Heart right ventricle (tissue), 16 donors: ENCODE measurements around the gene CD200R1L. TPM values are rescaled to one million over a fixed set of nuclear protein-coding genes. Genes with fewer than 3 reads are reported as not detected.

Source experiments
- ATAC-seq, 8 donors: fragments of 200-7000 bp; cut with Tn5 transposase; one replicate each; pipeline ENCODE4 v1.9.1; 2020; ENCODE audit warnings: mild to moderate bottlenecking in 8 of 8, moderate library complexity in 8 of 8, moderate number of reproducible peaks in 1 of 8
- DNase-seq, 2 donors: peaks; one replicate each; pipeline ENCODE4 v3.0.0-alpha.2; 2020
- H3K27ac ChIP-seq, 10 donors: fragments of 200-600 bp; sonication (generic) in 2 of 10; one replicate each; pipeline versions ENCODE4 v1.5.0 to v1.8.0; 2020 to 2022; ENCODE audit warnings: mild to moderate bottlenecking in 3 of 10
- H3K27me3 ChIP-seq, 7 donors: fragments of 200-600 bp; one replicate each; pipeline ENCODE4 v1.8.0; 2021 to 2022; ENCODE audit warnings: mild to moderate bottlenecking in 2 of 7
- H3K36me3 ChIP-seq, 9 donors: fragments of 200-600 bp; sonication (generic) in 1 of 9; one replicate each; pipeline versions ENCODE4 v1.5.0 to v1.8.0; 2020 to 2022; ENCODE audit warnings: mild to moderate bottlenecking in 2 of 9
- H3K4me1 ChIP-seq, 9 donors: fragments of 200-600 bp; sonication (generic) in 1 of 9; one replicate each; pipeline versions ENCODE4 v1.5.0 to v1.8.0; 2020 to 2022; ENCODE audit warnings: mild to moderate bottlenecking in 4 of 9
- H3K4me3 ChIP-seq, 10 donors: fragments of 200-600 bp; sonication (generic) in 2 of 10; one replicate each; pipeline versions ENCODE4 v1.5.0 to v1.8.0; 2020 to 2022; ENCODE audit warnings: mild to moderate bottlenecking in 7 of 10, moderate library complexity in 2 of 10
- H3K9me3 ChIP-seq, 11 donors: fragments of 200-600 bp in 10 of 11; sonication (generic) in 2 of 11; one replicate each; pipeline versions ENCODE4 v1.5.0 to v1.8.0; 2013 to 2022; ENCODE audit warnings: mild to moderate bottlenecking in 2 of 11, control low read depth in 1 of 11, moderate library complexity in 1 of 11
- WGBS, 2 donors: extraction: QIAGEN DNeasy Blood & Tissue Kit; methylation state at CpG; one replicate each; pipeline ENCODE4 v1.1.7; 2013; ENCODE audit warnings: inconsistent platforms in 1 of 2; 5-methylcytosine and 5-hydroxymethylcytosine counted together
- intact Hi-C, 10 donors: fragments of 100-400 bp; cut with DNase I; formaldehyde crosslinking; loops; one replicate each; pipeline versions ENCODE4 v1.11.1 to v1.14.2; 2022
- polyA plus RNA-seq, 2 donors: library from polyadenylated mRNA; stranded (reverse); fragments of 200-250 nt; gene quantifications; one replicate each; pipeline ENCODE4 v1.2.3, GENCODE V29; 2013
- total RNA-seq, 10 donors: library from RNA; stranded (reverse); fragmentation: NEBNext Ultra II Directional in 3 of 10; extraction: Animal tissue kit (Norgen Biotek cat#: 25700) in 3 of 10; gene quantifications; one replicate each; pipeline versions ENCODE4 v1.2.1 to v1.2.4, GENCODE V29; 2021 to 2023
- TF ChIP-seq, protein P1 (sequence below), 9 donors: fragments of 200-600 bp; sonication (generic) in 2 of 9; IDR thresholded peaks; one replicate each; pipeline versions ENCODE4 v1.5.0 to v1.8.0; 2021 to 2022; ENCODE audit warnings: antibody characterized with exemption in 9 of 9, mild to moderate bottlenecking in 5 of 9, moderate library complexity in 1 of 9
- donor health status: Arrhythmogenic right ventricular cardiomyopathy.
- donor health status: ischemic (EF 13 %, LVEDD 7.1; RV severe dilation, severe dysfunction).
- donor health status: healthy with polysubstance abuse.
- donor health status: DM: no; HTN: yes; CAD: no.
- donor health status: DM: no; HTN: no; CAD: no.
- donor health status: ischemic (EF 25% LVEDD 6.9; RV normal size, moderate dysfunction).
- donor health status: ischemic (EF 25% LVEDD 5.7; RV mildly dilated, moderate dysfunction).
- donor health status: healthy.
- donor health status: DM: yes; HTN: yes; CAD: no.
- donor health status: Ischemic cardiomyopathy.
- donor health status: ischemic (EF 35%, LVEDD 5.7; RV mildly dilated, moderate dysfunction).
- donor health status: nonischemic (EF 11% LVEDD 7.7; RV severe dilation, severe dysfunction).
- donor health status: DM: yes; HTN: yes; CAD: no.
- donor health status: PGD.
- donor health status: ischemic (EF 29% LVEDD 5.4; RV normal size, mild dysfunction).
- donor health status: nonischemic (EF 23%, LVEDD 6.1; RV moderate dilation, normal function).

CD200R1L gene
- total and polyA plus RNA-seq, 12 donors = not detected

DNA sequence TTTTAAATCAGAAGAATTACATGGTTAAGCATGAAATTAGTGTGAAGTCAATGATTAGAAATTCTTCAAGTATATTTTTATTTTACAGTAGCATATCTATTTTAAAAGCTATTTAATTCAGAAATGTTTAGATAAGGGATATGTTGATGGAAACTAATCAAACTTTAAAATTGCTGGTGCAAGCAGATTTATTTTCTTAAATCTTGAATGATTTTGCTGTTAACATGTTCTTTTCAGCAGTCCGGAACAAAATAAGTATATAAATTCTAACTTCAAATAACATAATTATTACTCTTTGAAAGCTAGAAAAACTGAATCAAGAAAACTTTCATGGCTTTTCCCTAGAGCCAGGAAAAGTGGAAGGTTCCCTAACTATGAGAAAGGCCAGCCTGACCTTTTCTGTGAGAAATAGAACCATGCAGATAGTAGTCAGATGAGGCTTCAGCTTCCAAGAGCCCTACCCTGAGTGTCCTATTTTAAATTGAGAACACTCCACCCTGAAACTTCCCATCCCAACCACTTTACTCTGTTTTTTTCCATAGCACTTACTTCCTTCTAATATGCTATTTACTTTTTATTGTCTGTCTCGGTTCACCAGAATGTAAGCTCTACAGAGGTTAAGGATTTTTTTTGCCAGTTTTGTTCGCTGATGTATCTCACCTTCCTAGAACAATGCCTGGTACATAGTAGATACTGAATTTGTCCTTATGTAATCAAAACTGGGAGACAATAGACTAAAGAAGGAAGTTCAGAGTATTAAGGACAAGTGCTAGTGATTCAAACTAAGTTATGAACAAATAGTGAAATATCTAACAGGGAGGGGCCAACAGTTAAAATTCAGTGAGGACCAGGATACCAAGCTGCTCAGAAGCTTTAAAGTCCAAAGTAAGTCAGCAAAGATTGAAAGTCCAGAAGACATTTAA, 66.8 kb downstream of the CD200R1L start:
- Histone ChIP-seq H3K4me3 (no peak overlapping the region), H3K36me3 (no peaks in the 10 kb centered on the region), H3K9me3 (no peaks in the 10 kb centered on the region), H3K27me3 (peaks cover 0 to 6% (median 0%) of the 10 kb centered on the region in 7 donors), H3K27ac (peak overlapping the region in 9 of 10 donors; percentile 13 to 83 (median 64)), H3K4me1 (peaks cover 0 to 71% (median 11%) of the 10 kb centered on the region in 9 donors)
- ATAC-seq (peak in 4 of 8 donors; percentile 39 to 56 (median 48)), DNase-seq (no peak)
- TF ChIP-seq, protein P1, sequence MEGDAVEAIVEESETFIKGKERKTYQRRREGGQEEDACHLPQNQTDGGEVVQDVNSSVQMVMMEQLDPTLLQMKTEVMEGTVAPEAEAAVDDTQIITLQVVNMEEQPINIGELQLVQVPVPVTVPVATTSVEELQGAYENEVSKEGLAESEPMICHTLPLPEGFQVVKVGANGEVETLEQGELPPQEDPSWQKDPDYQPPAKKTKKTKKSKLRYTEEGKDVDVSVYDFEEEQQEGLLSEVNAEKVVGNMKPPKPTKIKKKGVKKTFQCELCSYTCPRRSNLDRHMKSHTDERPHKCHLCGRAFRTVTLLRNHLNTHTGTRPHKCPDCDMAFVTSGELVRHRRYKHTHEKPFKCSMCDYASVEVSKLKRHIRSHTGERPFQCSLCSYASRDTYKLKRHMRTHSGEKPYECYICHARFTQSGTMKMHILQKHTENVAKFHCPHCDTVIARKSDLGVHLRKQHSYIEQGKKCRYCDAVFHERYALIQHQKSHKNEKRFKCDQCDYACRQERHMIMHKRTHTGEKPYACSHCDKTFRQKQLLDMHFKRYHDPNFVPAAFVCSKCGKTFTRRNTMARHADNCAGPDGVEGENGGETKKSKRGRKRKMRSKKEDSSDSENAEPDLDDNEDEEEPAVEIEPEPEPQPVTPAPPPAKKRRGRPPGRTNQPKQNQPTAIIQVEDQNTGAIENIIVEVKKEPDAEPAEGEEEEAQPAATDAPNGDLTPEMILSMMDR (IDR thresholded peaks at IDR 0.05) = no peak
- intact Hi-C loops = loop anchor here in 1 of 10 donors (5.0 kb wide), 1 partner anchor 32 kb away; no protein-coding TSS in a partner anchor
- 55 to 68% methylated on average over 3 of the region's 3 CpGs for WGBS, 2 donors

DNA sequence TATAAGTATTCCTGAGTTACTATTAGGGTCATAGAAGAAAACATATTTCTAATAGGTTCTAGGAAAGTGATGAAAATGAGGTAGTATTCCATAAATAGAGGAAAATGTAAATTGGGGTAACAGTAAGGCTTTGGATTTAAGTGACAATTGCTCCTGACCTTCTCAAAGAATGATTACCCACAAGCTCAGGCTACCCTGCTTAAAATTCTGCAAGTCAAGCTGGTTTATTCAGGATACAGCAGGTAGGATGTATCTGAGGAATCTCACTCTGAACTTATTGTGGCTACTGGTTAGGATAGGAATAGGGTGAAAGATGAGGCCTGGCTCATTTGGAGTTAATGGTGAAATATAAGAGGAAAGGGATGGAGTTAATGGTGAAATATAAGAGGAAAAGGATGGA, 67.7 kb downstream of the CD200R1L start:
- TF ChIP-seq, protein P1 (IDR thresholded peaks at IDR 0.05) = no peak
- H3K27ac ChIP-seq = peak overlapping the region in 9 of 10 donors; percentile 8 to 83 (median 64)
- no peaks in the 10 kb centered on the region for H3K36me3 ChIP-seq
- peaks cover 0 to 79% (median 11%) of the 10 kb centered on the region in 9 donors for H3K4me1 ChIP-seq
- no peak for ATAC-seq
- no peak overlapping the region for H3K4me3 ChIP-seq
- no peaks in the 10 kb centered on the region for H3K9me3 ChIP-seq
- intact Hi-C loops = loop anchor here in 1 of 10 donors (5.0 kb wide), 1 partner anchor 33 kb away; no protein-coding TSS in a partner anchor
- peaks cover 0 to 6% (median 0%) of the 10 kb centered on the region in 7 donors for H3K27me3 ChIP-seq
- DNase-seq = no peak

DNA sequence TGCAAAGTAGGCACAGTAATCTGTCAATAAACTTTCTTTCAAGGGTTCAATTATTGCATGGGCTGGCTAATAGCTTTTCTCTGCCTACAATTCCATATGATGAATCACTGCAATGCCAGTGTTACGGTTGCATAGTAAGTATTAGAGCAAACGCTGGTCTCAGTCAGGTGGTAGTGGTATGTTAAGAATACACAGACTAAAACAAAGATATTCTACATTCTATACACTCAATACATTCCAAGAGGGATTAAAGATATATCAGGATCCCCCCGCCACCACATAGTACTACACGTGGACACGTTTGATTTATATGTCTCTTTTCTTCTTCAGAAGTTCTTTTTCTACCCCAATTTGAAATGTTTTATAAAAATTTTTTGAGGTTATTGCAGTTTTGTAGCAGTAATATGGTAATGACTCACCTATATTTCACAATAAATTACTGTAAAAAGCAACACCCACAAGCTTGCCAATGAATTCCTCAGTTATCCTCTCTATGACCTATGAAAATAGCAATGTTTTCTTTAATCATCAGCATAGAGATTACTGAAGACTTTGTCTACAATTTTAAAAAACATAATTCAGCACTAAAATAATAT, 68.2 kb downstream of the CD200R1L start:
- peak overlapping the region in 7 of 10 donors; percentile 18 to 83 (median 67) for H3K27ac ChIP-seq
- ATAC-seq = no peak
- intact Hi-C loops = loop anchor here in 1 of 10 donors (5.0 kb wide), 1 partner anchor 34 kb away; no protein-coding TSS in a partner anchor

DNA sequence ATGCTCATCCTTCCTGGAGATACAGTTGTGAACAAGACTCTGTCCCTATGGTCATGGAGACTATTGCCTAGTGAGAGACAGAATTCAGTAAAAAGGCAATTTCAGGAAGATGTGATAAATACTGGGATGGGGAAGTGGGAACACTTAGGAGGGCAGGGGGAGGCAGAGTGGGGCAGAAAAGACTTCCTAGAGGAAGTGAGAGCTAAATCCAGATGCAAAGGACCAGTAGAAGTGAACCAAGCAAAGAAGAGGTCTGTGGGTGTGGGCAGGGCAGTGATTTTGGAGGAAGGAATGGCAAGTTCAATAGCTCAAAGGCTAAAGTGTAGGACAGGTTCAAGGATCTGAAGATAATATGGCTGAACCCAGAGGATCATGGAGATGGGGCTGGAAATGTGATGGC, 68.9 kb downstream of the CD200R1L start:
- no peak for ATAC-seq

More for the DNA sequence above, 68.2 kb downstream of the CD200R1L start:
- Histone ChIP-seq H3K27me3 (peaks cover 0 to 6% (median 0%) of the 10 kb centered on the region in 7 donors), H3K4me1 (peaks cover 0 to 84% (median 11%) of the 10 kb centered on the region in 9 donors), H3K9me3 (no peaks in the 10 kb centered on the region), H3K36me3 (no peaks in the 10 kb centered on the region), H3K4me3 (no peak overlapping the region)
- TF ChIP-seq, protein P1 (IDR thresholded peaks at IDR 0.05) = no peak
- DNase-seq = no peak
- 86 to 89% methylated on average over 5 of the region's 5 CpGs for whole genome bisulfite sequencing, 2 donors

More for the DNA sequence above, 68.9 kb downstream of the CD200R1L start:
- TF ChIP-seq, protein P1 (IDR thresholded peaks at IDR 0.05) = no peak
- intact Hi-C loops = loop anchor here in 1 of 10 donors (5.0 kb wide), 1 partner anchor 34 kb away; no protein-coding TSS in a partner anchor
- peaks cover 0 to 6% (median 0%) of the 10 kb centered on the region in 7 donors for H3K27me3 ChIP-seq
- peak overlapping the region in 6 of 10 donors; percentile 18 to 83 (median 43) for H3K27ac ChIP-seq
- DNase-seq = no peak
- peaks cover 0 to 81% (median 11%) of the 10 kb centered on the region in 9 donors for H3K4me1 ChIP-seq
- H3K9me3 ChIP-seq = no peaks in the 10 kb centered on the region
- no peaks in the 10 kb centered on the region for H3K36me3 ChIP-seq
- no peak overlapping the region for H3K4me3 ChIP-seq
